ENCODE data around the gene ABO. TPM values are rescaled to one million over a fixed set of nuclear protein-coding genes. Genes with fewer than 3 reads are reported as not detected.

Gene ABO
- total and polyA plus RNA-seq, 9 of the 15 experiments (the other 6 are each of a cell fraction or from before 2014, with no cell fraction given): 5.0 to 21.9 (median 11.9) TPM

- intact Hi-C loops (cut with micrococcal nuclease) (no loop called here), in situ Hi-C loops (cut with MboI) (no loop called here)
- POLR2A ChIA-PET: no interaction called here
- no peak overlapping the region for H3K9ac ChIP-seq (ENCODE audit: insufficient read depth in 1 of 2, low read depth in 2 of 2, low read length in 2 of 2)
- no peaks in the 10 kb centered on the region for H3K9me1 ChIP-seq (ENCODE audit: control insufficient read depth, insufficient read depth, low read length)
- no peaks in the 10 kb centered on the region for H3K36me3 ChIP-seq (ENCODE audit: control insufficient read depth, insufficient read depth, low read length)
- H4K20me1 ChIP-seq (replicated peaks; ENCODE audit: control insufficient read depth, insufficient read depth, low read length): no peaks in the 10 kb centered on the region
- DNase-seq (ENCODE audit: extremely low read depth in 1 of 4, low spot score in 3 of 4): no peak
- no TSS peak for BruUV-seq (replicated peaks)
- peaks cover 0 to 7% of the 10 kb centered on the region in 2 experiments; a peak in 1 of 5 replicates for H3K27me3 ChIP-seq (ENCODE audit: control insufficient read depth in 2 of 2, insufficient read depth in 2 of 2, low read length in 2 of 2)
- CTCF ChIA-PET (ENCODE audit: low intra/inter-chr PET ratio): no interaction called here
- no peak for FAIRE-seq
- ATAC-seq: no peak
- H3K9me3 ChIP-seq (replicated peaks; ENCODE audit: control insufficient read depth, insufficient read depth, low read depth, low read length): peaks cover under 1% of the 10 kb centered on the region; the same call in 1 of the 2 replicates
- H3K4me3 ChIP-seq: no peak overlapping the region
- no peaks in the 10 kb centered on the region for H3K79me2 ChIP-seq (ENCODE audit: control insufficient read depth, insufficient read depth, low read length)
- TF ChIP-seq RAD51 (IDR thresholded peaks at IDR 0.05; ENCODE audit: borderline replicate concordance, low read depth) (no peak), CREBBP (IDR thresholded peaks at IDR 0.05; ENCODE audit: low read depth, low read length) (no peak), E4F1 (CRISPR knock-in tag; IDR thresholded peaks at IDR 0.05; ENCODE audit: borderline replicate concordance) (no peak), SRSF7 (optimal IDR thresholded peaks at IDR 0.05; ENCODE audit: low read depth, low read length) (no peak), CREB1 (IDR thresholded peaks at IDR 0.05) (no peak), CREB1 (CRISPR knock-in tag; IDR thresholded peaks at IDR 0.05) (no peak), ZFP30 (CRISPR knock-in tag; IDR thresholded peaks at IDR 0.05; ENCODE audit: borderline replicate concordance) (no peak), ZNF384 (IDR thresholded peaks at IDR 0.05; ENCODE audit: low read depth, low read length) (no peak), DLX4 (CRISPR knock-in tag; IDR thresholded peaks at IDR 0.05) (no peak)
- no peak overlapping the region for H3K4me2 ChIP-seq (ENCODE audit: insufficient read depth, low read length)
- H3K27ac ChIP-seq (ENCODE audit: extremely low read depth, low read depth, low read length): no peak overlapping the region
- H2AFZ ChIP-seq (ENCODE audit: low read depth, low read length): no peak overlapping the region
- WGBS (ENCODE audit: insufficient coverage, low coverage, missing lambda C conversion rate): 34% methylated on average over 11 of the region's 13 CpGs
- H3K4me1 ChIP-seq (replicated peaks in 1 of 2; ENCODE audit: control insufficient read depth in 2 of 2, insufficient read depth in 2 of 2, low read length in 2 of 2): peaks cover 3 to 20% of the 10 kb centered on the region in 2 experiments; a peak in 3 of 5 replicates
These were observed 29.1 kb upstream of the ABO start for GRCh38 chr9:133304158-133304470.

Measured in K562 (cell line).